ENCODE results near the gene ZNF701.
"Not testable (repeated sequence)": the region's sequence is repeated elsewhere in the genome, so short reads cannot be mapped to it uniquely, and the experiment has no call there.

Gene ZNF701

DNA sequence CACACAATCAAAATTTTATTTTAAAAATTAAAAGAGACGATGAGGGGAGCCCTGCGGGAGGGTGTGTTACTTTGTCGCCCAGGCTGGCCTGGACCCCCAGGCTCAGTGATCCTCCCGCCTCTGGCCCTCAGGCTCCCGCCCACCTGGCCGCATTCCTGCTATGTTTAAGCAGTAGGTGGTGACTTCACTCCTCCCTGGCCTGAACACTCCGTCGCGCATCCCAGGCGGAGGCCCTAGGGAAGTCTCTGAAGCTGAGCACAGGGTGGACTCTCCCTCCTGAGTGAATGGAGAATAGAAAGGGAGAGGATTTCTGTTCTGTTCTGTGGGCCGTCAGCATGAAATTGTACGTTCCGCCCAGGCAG lies 468 bp upstream of the ZNF701 start:
- peak overlapping the region; percentile 59 for H3K9ac ChIP-seq (ENCODE audit: low read depth, low read length)
- not testable (repeated sequence) for H3K9me3 ChIP-seq (replicated peaks; ENCODE audit: low read length); H3K27me3 ChIP-seq (ENCODE audit: control insufficient read depth, insufficient read depth, low read length); H3K4me1 ChIP-seq (ENCODE audit: control insufficient read depth, insufficient read depth, low read length)
- peaks cover 22% of the 10 kb centered on the region for H3K36me3 ChIP-seq (ENCODE audit: insufficient read depth, low read length)
- H3K4me2 ChIP-seq (ENCODE audit: low read length): peak overlapping the region; percentile 98
- H3K4me3 ChIP-seq (ENCODE audit: low read length): peak overlapping the region; percentile 91

DNA sequence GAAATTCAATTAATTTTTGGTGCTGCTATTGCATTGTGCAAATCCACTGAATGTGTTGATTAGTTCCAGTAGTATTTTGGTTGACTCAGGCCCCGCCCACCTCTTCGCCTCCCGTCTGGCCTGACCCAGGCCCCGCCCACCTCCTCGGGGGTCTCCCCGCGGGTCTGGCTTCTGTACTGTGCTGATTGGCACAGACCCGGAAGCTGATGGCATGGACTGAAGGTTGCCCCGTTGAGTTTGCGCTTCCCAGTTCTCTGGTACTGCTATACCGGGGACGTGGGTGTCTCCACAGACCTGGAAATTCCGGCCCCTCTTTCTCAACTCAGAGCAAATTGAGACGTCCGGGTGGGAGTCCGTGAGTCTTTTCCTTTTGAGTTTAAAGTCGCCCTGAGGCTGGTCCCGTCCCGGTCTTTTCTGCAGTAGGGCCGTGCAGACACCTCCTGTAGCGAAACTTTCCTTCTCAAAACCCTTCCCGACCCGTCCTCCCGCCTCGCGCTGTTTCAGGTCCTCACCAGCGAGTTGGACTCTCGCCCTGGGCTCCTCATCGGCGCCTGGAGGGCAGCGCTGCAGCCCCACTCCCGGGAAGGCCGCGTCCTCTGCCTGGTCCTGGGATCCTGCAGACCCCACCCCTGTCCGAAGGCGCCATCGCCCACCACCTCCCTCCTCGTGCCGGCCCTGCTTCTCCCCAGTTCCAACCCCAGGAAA lies 14.8 kb downstream of the ZNF701 start:
- no peaks in the 10 kb centered on the region for H3K4me1 ChIP-seq (ENCODE audit: control insufficient read depth, insufficient read depth, low read length)
- peaks cover 40% of the 10 kb centered on the region for H3K36me3 ChIP-seq (ENCODE audit: insufficient read depth, low read length)
- H3K4me2 ChIP-seq (ENCODE audit: low read length): no peak overlapping the region
- H3K9ac ChIP-seq (ENCODE audit: low read depth, low read length): no peak overlapping the region
- H3K9me3 ChIP-seq (replicated peaks; ENCODE audit: low read length): peaks cover 11% of the 10 kb centered on the region
- no peaks in the 10 kb centered on the region for H3K27me3 ChIP-seq (ENCODE audit: control insufficient read depth, insufficient read depth, low read length)
- no peak overlapping the region for H3K4me3 ChIP-seq (ENCODE audit: low read length)

DNA sequence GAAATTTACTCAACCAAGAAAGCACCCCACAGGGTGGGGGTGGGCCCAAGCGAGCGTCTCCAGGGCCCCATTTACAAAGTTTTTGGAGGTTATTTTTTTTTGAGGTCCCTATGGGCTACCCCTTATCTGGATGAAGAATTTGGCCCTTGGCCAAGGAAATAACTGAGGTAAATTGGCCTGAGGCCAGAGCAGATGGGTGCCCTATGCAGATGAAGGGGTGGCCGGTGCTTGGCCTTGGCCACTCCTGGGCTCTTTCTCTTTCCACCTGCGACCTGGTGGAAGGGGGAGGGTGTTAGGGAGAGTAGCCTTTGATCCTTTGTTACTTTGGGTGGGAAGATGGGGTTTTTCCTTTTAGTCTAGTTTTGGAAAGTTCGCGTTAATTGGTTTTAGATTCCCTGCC lies 15.5 kb downstream of the ZNF701 start:
- no peak overlapping the region for H3K9ac ChIP-seq (ENCODE audit: low read depth, low read length)
- H3K27me3 ChIP-seq (ENCODE audit: control insufficient read depth, insufficient read depth, low read length): no peaks in the 10 kb centered on the region
- H3K4me2 ChIP-seq (ENCODE audit: low read length): no peak overlapping the region
- H3K9me3 ChIP-seq (replicated peaks; ENCODE audit: low read length): peaks cover 11% of the 10 kb centered on the region
- H3K4me1 ChIP-seq (ENCODE audit: control insufficient read depth, insufficient read depth, low read length): no peaks in the 10 kb centered on the region
- H3K4me3 ChIP-seq (ENCODE audit: low read length): no peak overlapping the region
- peaks cover 35% of the 10 kb centered on the region for H3K36me3 ChIP-seq (ENCODE audit: insufficient read depth, low read length)

DNA sequence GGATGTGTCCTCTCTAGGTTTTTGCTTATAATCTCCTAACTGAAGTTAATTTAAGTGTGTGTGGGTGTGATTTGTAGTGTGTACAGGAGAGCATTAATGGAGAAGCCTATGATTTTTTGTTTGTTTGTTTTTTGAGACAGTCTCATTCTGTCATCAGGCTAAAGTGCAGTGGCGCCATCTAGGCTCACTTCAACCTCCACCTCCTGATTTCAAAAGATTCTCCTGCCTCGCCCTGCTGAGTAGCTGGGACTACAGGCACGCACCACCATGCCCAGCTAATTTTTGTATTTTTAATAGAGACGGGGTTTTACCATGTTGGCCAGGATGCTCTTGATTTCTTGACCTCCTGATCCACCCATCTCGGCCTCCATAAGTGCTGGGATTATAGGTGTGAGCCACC lies 20.6 kb downstream of the ZNF701 start:
- Histone ChIP-seq H3K36me3 (ENCODE audit: insufficient read depth, low read length) (peaks cover 2% of the 10 kb centered on the region), H3K4me1 (ENCODE audit: control insufficient read depth, insufficient read depth, low read length) (no peaks in the 10 kb centered on the region), H3K9ac (ENCODE audit: low read depth, low read length) (no peak overlapping the region), H3K9me3 (replicated peaks; ENCODE audit: low read length) (no peaks in the 10 kb centered on the region), H3K27me3 (ENCODE audit: control insufficient read depth, insufficient read depth, low read length) (no peaks in the 10 kb centered on the region), H3K4me2 (ENCODE audit: low read length) (no peak overlapping the region), H3K4me3 (ENCODE audit: low read length) (no peak overlapping the region)

DNA sequence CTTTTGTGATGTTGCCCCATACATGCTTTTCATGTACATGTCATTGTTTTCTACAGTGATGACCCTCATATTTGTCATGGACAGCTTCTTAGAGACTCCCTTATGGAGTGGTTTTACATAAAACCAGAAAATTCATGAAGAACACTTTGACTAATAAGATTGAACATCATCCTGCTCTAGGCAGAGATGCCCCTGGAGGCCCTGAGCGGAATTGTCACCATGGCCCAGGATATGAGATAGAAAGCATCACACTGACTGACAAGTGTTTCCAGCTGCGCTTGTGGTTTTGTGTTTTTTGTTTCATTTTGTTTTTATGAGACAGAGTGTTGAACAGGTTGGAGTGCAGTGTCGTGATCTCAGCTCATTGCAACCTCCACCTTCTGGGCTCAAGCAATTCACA lies 22.2 kb downstream of the ZNF701 start:
- H3K4me3 ChIP-seq (ENCODE audit: low read length): no peak overlapping the region
- no peaks in the 10 kb centered on the region for H3K27me3 ChIP-seq (ENCODE audit: control insufficient read depth, insufficient read depth, low read length)
- no peaks in the 10 kb centered on the region for H3K4me1 ChIP-seq (ENCODE audit: control insufficient read depth, insufficient read depth, low read length)
- no peak overlapping the region for H3K9ac ChIP-seq (ENCODE audit: low read depth, low read length)
- peaks cover 11% of the 10 kb centered on the region for H3K9me3 ChIP-seq (replicated peaks; ENCODE audit: low read length)
- peaks cover 17% of the 10 kb centered on the region for H3K36me3 ChIP-seq (ENCODE audit: insufficient read depth, low read length)
- H3K4me2 ChIP-seq (ENCODE audit: low read length): no peak overlapping the region

DNA sequence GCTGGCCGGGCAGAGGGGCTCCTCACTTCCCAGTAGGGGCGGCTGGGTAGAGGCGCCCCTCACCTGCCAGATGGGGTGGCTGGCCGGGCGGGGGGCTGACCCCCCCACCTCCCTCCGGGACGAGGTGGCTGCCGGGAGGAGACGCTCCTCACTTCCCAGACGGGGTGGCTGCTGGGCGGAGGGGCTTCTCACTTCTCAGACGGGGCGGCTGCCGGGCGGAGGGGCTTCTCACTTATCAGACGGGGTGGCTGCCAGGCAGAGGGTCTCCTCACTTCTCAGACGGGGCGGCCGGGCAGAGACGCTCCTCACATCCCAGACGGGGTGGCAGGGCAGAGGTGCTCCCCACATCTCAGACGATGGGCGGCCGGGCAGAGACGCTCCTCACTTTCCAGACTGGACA lies 23.4 kb downstream of the ZNF701 start:
- H3K27me3 ChIP-seq (ENCODE audit: control insufficient read depth, insufficient read depth, low read length); H3K4me3 ChIP-seq (ENCODE audit: low read length); H3K9ac ChIP-seq (ENCODE audit: low read depth, low read length); H3K4me1 ChIP-seq (ENCODE audit: control insufficient read depth, insufficient read depth, low read length); H3K4me2 ChIP-seq (ENCODE audit: low read length): not testable (repeated sequence)
- peaks cover 11% of the 10 kb centered on the region for H3K9me3 ChIP-seq (replicated peaks; ENCODE audit: low read length)
- peaks cover 17% of the 10 kb centered on the region for H3K36me3 ChIP-seq (ENCODE audit: insufficient read depth, low read length)

DNA sequence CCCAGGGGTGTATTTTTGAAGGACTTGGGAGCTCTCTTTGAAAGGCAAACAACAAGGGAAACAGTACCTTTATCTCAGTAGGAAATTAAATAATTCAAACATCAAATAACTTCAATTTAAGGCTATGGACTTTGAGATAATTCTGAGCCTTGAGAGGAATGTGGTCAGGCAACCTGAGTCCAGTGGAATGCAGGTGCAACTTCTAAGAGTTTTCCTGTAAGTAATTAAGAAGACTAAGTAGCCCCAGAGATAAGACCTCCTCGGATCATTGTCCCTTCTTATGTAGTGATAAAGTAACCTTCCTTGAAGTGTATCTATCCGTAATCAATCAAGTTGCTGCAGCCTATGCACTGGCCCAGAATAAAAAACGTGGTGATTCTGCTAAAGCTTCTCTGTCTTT lies 29.2 kb downstream of the ZNF701 start:
- Histone ChIP-seq H3K4me1 (ENCODE audit: control insufficient read depth, insufficient read depth, low read length) (peaks cover 19% of the 10 kb centered on the region), H3K27me3 (ENCODE audit: control insufficient read depth, insufficient read depth, low read length) (no peaks in the 10 kb centered on the region), H3K4me2 (ENCODE audit: low read length) (no peak overlapping the region), H3K9me3 (replicated peaks; ENCODE audit: low read length) (peaks cover 11% of the 10 kb centered on the region), H3K9ac (ENCODE audit: low read depth, low read length) (no peak overlapping the region), H3K4me3 (ENCODE audit: low read length) (no peak overlapping the region), H3K36me3 (ENCODE audit: insufficient read depth, low read length) (peaks cover 17% of the 10 kb centered on the region)

DNA sequence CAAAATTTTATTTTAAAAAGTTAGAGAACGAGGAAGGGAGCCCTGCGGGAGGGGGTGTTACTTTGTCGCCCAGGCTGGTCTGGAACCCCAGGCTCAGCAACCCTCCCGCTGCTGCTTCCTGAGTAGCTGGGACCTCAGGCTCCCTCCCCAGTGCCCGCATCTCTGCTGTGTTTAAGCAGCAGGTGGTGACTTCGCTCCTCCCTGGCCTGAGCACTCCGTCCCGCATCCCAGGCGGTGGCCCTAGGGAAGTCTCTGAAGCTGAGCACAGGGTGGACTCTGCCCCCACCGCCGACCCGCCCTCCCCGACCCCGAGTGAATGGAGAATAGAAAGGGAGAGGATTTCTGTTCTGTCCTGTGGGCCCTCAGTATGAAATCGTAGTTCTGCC lies 30.5 kb downstream of the ZNF701 start:
- Histone ChIP-seq H3K36me3 (ENCODE audit: insufficient read depth, low read length) (peaks cover 15% of the 10 kb centered on the region), H3K9me3 (replicated peaks; ENCODE audit: low read length) (peaks cover 11% of the 10 kb centered on the region), H3K27me3 (ENCODE audit: control insufficient read depth, insufficient read depth, low read length) (no peaks in the 10 kb centered on the region), H3K4me1 (ENCODE audit: control insufficient read depth, insufficient read depth, low read length) (peaks cover 19% of the 10 kb centered on the region), H3K9ac (ENCODE audit: low read depth, low read length) (peak overlapping the region; percentile 80), H3K4me3 (ENCODE audit: low read length) (peak overlapping the region; percentile 80), H3K4me2 (ENCODE audit: low read length) (peak overlapping the region; percentile 93)

DNA sequence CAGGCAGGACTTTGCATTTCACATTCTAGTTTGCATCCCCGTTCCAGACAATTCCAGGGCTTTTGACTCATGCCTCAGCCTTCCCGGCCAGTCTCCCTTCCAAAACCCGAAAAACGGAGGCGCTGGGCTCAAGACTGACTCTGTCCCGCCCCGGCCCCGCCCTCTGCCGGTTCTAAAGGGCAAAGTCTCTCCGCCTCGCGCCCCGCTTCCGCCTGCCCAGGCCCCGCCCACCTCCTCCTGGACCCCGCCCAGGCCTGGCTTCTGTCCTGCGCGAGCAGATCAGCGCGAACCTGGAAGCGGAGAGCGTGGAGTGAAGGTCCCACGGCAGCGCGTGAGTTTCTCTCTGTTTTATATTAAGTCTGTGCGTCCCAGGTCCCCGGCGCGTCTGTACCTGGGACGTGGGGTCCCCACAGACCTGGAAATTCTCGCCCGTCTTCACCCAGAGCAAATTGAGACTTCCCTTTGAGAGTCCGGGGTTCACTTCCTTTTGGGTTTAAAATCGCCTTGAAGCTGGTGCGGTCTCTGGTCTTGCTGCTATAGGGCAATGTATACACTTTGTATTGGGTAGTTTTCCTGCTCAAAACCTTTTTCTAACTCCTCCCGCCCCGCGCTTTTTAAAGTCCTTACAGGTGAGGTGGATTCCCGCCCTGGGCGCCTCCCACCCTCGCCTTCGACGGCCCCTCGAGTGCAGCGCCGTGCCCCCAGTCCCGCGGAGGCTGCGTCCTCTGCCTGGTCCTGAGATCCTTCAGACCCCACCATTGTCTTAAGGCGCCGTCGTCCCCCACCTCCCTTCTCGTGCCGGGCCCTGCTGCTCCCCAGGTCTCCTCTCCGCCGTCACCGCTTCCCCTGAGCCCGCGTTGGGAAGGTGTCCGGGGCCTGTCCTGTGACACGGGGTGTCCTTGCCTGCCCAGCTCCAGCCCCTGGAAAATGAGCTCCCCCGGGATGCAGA lies 31.2 kb downstream of the ZNF701 start:
- Histone ChIP-seq H3K4me3 (ENCODE audit: low read length) (peak overlapping the region; percentile 80), H3K4me1 (ENCODE audit: control insufficient read depth, insufficient read depth, low read length) (peaks cover 19% of the 10 kb centered on the region), H3K36me3 (ENCODE audit: insufficient read depth, low read length) (peaks cover 8% of the 10 kb centered on the region), H3K4me2 (ENCODE audit: low read length) (peak overlapping the region; percentile 93), H3K27me3 (ENCODE audit: control insufficient read depth, insufficient read depth, low read length) (no peaks in the 10 kb centered on the region), H3K9ac (ENCODE audit: low read depth, low read length) (peak overlapping the region; percentile 80), H3K9me3 (replicated peaks; ENCODE audit: low read length) (peaks cover 7% of the 10 kb centered on the region)

DNA sequence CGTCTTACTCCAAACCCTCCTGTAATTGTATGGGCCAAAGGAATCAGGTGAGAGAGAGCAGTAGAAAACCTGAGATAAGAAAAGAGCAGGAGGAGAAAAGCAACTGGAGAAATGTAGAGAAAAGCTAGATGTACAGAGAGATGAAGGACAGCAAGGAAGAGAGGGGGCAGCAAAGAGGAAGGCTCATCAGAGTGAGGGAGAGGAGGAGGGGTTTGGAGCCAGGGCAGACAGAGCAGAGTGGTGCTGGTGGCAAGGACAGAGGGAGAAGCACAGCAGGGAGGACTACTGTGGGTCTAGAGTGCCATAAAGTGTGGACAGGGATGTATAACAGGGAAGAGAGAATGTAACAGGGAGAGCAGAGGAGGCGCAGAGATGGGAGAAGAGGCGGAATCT lies 31.9 kb downstream of the ZNF701 start:
- peak overlapping the region; percentile 80 for H3K4me3 ChIP-seq (ENCODE audit: low read length)
- not testable (repeated sequence) for H3K9me3 ChIP-seq (replicated peaks; ENCODE audit: low read length)
- H3K9ac ChIP-seq (ENCODE audit: low read depth, low read length): peak overlapping the region; percentile 80

DNA sequence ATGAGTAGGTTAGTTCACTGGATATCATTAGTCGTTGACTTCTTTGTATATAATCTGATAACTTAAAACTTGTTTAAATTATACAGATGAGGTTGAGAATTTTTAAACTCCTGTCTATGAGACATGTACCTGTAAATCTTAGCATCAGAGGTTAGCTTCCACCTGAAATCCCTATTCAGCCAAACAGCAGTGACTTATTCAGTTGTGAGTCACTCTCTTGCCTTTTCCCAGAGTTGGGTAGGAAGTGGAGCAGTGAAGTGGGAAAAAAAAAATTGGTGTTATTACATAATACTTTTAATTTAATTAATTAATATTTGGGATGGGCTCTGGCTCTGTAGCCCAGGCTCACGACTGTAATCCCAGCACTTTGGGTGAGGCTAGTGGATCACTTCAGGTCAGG lies 32.9 kb downstream of the ZNF701 start:
- no peak overlapping the region for H3K4me3 ChIP-seq (ENCODE audit: low read length)
- H3K27me3 ChIP-seq (ENCODE audit: control insufficient read depth, insufficient read depth, low read length): no peaks in the 10 kb centered on the region
- H3K9ac ChIP-seq (ENCODE audit: low read depth, low read length): no peak overlapping the region
- no peaks in the 10 kb centered on the region for H3K9me3 ChIP-seq (replicated peaks; ENCODE audit: low read length)
- H3K4me1 ChIP-seq (ENCODE audit: control insufficient read depth, insufficient read depth, low read length): peaks cover 19% of the 10 kb centered on the region
- no peak overlapping the region for H3K4me2 ChIP-seq (ENCODE audit: low read length)
- H3K36me3 ChIP-seq (ENCODE audit: insufficient read depth, low read length): no peaks in the 10 kb centered on the region

More for the DNA sequence above, 31.9 kb downstream of the ZNF701 start:
- H3K27me3 ChIP-seq (ENCODE audit: control insufficient read depth, insufficient read depth, low read length); H3K36me3 ChIP-seq (ENCODE audit: insufficient read depth, low read length): not testable (repeated sequence)
- Histone ChIP-seq H3K4me1 (ENCODE audit: control insufficient read depth, insufficient read depth, low read length) (peaks cover 19% of the 10 kb centered on the region), H3K4me2 (ENCODE audit: low read length) (peak overlapping the region; percentile 93)

Measured in skeletal muscle satellite cell (primary cell).